ENCODE data around the gene ASPN.

ASPN gene

DNA sequence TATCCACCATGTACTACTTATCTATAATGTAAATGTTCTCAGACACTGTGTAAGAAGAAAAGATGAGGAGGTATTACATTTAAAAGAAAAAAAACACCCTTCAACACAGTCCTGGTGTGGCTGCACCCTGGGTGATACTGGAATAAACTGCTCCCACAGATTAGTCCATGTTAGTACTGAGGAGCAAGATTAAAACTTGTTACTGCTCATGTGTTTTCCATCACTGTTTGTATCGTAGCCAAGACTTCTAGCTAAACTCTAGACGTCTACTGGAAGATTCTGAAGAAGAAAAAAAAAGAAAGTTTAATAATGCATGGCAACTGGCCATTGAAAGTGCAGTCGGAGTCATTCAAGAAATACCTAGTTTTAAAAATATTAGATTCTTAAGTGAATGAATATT lies at the start of gene ASPN:
Gene ASPN (minus strand): TSS at position 178 of the 400 bp plus-strand sequence.
- DNase-seq (ENCODE audit: low spot score): no peak

DNA sequence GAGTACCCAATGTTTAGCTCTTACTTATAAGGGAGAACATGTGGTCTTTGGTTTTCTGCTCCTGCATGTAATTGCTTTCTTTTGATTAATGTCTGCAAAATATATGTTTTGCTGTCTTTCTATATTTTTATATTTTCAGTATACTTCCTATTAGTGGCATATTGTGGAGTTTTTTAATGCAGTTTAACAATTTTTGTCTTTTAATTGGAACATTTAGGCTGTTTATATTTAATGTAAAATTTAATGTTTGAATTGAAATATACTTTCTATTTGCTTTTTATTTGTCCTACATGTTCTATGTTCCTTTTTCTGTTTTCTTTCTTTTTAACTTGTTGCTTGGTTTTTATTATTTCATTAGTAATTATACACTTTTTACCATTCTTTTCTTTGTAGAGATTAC lies 48.6 kb upstream of the ASPN start:
- DNase-seq (ENCODE audit: low spot score): no peak

DNA sequence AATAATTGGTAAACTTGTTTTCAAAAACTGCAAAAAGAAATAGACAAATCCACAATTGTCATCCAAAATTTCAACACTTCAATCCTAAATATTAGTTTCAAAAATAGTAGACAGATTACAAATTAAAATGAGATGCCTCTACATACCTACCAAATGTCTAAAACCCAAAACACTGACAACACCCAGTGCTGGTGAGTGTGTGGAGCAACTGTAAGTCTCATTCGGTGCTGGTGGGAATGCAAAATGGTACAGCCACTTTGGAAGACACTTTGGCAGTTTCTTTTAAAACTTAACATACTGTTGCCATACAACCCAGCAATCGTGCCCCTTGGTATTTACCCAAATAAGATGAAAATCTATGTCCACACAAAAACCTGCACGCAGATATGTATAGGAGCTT lies 46.8 kb upstream of the ASPN start:
- DNase-seq (ENCODE audit: low spot score): no peak

DNA sequence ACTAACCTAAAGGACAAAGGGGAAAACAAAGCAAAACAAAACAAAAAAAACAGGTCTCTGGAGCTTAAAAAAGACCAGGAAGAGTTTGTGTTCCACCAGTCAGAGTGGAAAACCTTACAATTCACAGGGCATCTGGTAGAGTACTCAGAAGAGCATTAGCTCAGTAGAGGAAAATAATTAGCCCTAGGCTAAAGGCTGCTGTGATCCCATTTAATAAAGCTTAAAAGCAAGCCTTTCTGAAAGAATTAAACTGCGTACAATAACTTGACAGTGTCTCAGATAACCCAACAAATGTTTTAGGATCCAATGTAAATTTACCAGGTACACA lies 46.2 kb upstream of the ASPN start:
- DNase-seq (ENCODE audit: low spot score): no peak

DNA sequence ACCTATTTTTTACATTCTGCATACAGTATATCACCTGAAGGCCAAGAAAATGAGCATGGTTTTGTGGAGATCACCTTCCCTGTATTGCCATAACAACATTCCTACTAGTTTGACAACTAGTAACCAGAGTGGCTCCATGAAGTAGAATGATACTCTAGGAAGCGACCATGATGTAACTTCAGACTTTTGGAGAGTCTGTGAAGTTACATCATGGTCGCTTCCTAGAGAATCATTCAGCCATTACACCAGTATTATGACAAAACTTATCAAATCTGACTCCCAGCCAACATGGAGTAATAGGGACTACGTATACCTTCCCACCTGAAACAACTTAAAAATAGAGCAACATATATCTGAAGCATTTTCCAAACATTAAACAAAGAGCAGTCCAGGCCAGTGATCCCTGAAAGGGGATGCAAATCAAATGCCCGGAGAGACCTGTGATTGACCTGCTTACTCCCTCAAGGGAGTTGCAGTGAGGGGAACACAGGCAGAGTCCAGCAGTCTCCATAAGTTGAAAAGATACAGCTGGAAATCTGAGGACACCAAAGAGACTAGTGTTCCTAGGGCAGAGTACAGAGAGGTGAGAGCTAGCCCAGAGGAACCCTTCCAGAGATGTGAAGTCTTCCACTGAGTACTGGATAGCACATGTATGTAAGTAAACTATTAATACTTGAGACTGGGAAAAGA lies 45.7 kb upstream of the ASPN start:
- DNase-seq (ENCODE audit: low spot score): no peak

DNA sequence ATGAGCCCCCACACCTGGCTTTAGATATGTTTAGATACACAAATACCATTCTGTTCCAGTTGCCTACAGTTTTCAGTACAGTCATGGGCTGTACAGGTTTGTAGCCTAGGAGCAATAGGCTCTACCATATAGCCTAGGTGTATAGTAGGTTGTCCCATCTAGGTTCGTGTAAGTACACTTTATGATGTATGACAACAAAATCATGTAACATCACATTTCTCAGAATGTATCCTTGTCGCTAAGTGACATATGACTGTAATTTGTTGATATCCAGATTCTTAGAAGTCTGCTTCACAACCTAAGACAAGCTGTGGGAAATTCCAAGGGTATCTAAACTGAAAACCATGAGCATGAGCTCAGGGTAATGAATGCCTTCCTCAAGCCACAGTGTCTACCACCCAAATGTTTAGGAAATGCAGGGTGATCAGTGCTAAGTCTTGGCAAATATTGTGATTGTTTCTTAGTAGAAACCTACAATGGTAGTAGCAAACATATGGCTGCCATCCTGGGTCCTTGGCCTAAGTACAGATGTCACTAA lies 45.1 kb upstream of the ASPN start:
- DNase-seq (ENCODE audit: low spot score): no peak

DNA sequence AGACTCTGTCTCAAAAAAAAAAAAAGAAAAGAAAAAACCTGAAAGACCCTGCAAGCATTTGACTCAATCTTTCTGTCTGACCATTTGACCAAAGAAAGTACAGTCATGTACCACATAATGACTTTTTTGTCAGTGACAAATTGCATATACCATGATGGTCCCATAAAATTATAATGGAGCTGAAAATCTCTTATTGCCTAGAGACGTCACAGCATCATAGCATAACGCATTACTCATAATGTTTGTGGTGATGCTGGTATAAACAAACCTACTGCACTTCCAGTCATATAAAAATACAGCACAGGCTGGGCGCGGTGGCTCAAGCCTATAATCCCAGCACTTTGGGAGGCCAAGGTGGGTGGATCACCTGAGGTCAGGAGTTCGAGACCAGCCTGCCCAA lies 43.0 kb upstream of the ASPN start:
- DNase-seq (ENCODE audit: low spot score): peak; percentile 38

DNA sequence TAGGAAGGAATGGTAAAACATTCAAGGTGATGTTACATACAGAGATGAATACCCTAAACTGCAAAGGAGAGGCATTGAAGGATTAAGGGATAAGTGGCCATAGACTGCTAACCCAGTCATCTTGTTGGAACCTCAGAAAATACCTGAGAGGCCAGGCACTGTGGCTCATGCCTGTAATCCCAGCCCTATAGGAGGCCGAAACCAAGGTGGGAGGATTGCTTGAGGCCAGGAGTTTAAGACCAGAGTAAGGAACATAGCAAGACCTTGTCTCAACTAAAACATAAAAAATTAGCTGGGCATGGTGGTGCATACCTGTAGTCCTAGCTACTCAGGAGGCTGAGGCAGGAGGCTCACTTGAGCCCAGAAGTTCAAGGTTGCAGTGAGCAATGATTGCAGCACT lies 42.6 kb upstream of the ASPN start:
- DNase-seq (ENCODE audit: low spot score): no peak

DNA sequence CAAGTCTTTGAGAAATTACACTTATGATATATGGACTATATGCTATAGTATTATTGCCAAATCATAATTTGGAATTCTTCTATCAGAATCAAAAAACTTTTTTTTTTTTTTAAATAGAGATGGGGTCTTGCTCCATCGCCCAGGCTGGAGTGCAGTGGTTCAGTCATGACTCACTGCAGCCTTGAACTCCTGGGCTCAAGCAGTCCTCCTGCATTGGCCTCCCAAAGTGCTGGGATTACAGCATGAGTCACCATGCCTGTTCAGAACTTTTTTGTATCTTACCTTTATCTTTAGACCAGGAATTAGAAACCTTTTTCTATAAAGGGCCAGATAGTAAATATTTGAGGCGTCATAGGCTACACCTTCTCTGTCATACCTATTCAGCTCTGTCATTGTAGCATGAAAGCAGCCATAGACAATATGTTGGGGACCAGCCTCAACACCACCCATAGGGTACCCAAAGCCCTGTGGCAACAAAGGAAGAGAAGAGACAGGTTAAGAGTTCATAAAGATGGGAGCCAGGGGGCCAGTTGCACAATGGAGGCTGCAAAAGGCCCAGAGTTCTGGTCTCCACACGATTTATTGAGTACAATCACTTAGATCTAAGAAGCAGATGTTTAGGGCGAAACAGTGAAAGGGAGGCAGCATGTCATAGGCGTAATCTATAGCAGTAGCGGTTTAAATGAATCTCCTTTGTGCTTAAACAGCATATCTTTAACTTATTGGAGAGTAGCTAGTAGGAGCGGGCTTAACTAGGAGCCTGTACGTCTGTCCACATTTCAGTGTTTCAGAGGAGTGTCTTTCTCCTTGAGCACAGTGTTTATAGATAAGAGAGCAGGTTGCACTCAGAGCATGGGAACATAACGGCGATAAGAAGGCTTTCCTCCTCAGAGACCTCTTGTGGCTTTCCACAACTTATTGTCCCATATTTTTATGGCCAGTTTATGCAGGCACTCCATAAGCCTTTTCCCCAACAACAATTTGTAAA lies 41.0 kb upstream of the ASPN start:
- no peak for DNase-seq (ENCODE audit: low spot score)

DNA sequence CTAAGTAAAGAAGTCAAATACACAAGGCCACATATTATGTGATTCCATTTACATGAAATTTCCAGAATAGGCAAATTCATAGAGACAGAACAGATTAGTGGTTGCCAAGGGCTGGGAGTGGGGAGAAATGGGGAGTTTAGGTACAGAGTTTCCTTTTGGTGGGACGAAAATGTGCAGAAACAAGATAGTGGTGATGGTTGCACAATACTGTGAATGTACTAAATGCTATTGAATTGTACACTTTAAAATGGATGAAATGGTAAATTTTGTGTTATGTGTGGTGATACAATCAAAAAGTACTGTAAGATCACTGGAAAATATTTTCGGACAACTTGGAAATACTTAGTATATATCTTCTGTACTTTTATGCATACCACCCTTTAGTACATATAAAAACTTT lies 38.5 kb upstream of the ASPN start:
- DNase-seq (ENCODE audit: low spot score): no peak

DNA sequence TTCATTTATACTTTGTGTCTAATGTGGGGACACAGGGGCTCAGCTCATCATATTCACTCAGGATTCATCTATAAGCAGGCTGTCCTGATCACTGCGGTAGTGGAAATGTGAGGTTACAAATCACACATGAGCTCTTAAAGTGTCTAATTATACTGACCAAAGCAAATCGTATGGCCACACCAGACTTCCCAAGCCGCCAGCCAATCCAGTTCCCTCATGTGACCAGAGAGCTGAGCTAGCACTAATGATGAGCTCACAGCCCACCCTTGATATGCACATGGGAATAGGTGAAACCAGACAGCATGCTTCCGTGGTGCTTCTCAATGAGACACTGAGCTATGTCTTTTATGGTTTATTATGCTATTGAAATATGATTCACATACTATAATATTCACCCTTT lies 35.9 kb upstream of the ASPN start:
- no peak for DNase-seq (ENCODE audit: low spot score)

DNA sequence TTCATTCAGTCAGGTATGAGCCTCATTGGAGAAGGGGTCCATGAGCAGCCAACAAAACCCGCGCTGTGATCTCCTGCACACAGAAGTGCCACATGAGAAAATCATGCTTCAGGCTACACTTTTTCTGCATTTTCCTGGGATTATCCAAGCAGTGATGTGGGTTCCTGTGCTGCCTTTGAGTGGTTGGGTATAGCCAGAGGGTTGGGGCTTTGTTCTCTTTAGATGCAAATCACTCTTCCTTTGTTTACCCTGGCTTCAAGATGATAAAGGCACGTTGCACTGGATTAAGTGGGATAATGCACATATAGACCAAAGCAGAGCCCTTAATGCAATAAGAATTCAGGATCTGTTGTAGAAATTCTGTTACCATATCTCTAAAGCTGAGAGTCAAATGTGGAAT lies 34.7 kb upstream of the ASPN start:
- no peak for DNase-seq (ENCODE audit: low spot score)

DNA sequence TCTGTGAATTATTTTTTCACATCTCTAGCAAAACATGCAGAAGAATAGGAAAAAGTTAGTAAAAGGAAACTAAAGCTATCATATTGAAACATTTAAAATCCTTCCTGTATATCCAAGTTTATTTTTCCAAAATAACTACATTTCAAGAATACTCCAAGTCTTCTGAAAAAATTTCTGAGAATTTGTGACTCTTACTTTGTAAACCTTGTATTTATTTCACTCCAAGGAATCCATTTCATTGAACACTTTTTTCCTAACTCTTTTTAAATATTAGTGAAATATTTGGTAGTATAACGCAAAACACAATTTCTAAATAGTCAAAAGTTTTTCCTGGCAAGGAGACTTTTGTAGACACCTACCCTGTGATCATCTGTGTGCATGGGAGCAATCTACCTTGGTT lies 34.2 kb upstream of the ASPN start:
- DNase-seq (ENCODE audit: low spot score): no peak

DNA sequence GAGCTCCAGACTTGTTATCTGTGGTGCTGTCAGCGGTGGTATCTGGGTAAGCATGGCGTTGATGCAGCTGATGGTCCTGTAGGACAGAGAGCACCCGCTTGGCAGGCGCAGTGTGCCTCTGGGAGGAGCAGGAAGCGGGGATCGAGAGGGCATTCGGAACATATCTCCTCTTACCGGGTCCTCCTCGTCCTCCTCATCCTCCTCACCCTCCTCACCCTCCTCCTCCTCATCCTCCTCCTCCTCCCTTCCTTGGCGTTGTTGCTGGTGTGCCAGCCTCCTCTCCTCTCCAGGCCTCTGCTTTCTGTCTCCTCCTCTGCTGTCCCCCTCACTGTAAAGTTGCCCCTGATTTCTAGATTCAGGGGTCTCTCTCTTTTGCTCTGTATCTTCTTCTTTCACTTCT lies 32.3 kb upstream of the ASPN start:
- no peak for DNase-seq (ENCODE audit: low spot score)

DNA sequence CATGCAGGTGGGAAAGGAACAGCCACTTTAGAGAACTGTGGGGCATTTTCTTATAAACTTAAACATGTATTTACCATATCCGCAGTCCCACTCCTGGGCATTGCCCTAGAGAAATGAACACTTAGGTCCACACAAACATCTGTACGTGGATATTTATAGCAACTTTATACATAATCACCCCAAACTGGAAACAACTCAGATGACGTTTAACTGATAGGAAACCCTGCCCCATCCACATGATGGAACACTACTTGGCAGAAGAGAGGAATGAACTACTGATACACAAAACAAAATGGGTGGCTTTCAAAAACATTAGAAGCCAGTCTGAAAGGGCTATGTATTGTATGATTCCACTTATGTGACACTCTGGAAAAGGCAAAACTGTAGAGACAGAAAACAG lies 31.0 kb upstream of the ASPN start:
- no peak for DNase-seq (ENCODE audit: low spot score)

DNA sequence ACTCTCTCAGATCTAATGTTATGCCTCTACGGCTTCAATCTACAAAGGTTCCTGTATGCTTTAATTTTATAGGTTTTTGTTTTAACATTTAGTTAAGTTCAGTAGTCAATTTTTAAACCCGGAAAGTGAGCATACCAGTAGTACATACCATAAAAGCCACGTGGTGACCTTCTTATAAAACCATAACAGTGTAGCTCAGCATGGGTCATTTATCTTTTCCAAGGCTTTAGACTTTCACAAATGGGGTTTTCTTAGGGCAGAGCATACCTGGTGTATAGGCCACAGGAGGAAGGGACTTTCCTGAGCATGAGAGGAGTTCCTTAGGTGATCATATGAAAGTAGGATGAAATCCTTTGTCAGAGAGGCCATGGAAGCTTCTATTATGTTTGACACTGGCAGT lies 30.3 kb upstream of the ASPN start:
- DNase-seq (ENCODE audit: low spot score): no peak

DNA sequence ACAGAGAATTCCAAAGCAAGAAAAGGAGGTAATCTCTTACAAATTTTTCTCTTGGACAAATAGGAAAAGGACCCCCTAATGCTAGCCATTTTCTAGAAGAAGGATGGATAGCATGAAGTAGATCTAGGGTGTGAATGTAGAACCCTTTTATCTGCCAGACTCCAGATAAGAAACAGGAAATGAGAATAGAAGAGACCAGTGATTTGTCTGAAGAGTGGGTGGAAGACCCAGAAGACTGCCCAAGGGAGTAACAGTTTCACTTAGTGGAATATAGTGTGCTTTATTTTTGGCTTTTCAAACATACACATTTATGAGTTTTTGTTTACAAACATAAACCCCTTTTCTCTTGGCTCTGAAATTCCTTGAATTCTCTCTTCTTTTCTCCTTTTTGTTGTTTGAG lies 28.4 kb upstream of the ASPN start:
- no peak for DNase-seq (ENCODE audit: low spot score)

DNA sequence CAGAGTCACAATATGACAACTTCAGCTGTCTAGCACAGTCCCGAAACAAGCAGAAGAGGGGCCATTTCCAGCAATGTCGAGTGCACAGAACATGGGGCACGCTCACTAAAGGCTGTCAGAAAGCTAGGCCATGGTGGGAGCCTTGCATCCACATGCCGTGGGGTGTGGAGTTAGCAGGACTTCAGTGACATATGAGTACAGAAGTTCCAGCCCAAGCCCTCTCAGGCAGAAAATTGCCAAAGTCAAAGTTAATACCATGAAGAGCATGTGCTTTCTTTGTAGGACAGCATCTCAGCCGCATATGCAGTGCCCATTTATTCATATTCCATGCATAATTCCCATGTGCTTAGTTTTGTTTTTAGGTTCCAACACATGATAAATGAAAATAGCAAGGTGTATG lies 26.7 kb upstream of the ASPN start:
- DNase-seq (ENCODE audit: low spot score): no peak

DNA sequence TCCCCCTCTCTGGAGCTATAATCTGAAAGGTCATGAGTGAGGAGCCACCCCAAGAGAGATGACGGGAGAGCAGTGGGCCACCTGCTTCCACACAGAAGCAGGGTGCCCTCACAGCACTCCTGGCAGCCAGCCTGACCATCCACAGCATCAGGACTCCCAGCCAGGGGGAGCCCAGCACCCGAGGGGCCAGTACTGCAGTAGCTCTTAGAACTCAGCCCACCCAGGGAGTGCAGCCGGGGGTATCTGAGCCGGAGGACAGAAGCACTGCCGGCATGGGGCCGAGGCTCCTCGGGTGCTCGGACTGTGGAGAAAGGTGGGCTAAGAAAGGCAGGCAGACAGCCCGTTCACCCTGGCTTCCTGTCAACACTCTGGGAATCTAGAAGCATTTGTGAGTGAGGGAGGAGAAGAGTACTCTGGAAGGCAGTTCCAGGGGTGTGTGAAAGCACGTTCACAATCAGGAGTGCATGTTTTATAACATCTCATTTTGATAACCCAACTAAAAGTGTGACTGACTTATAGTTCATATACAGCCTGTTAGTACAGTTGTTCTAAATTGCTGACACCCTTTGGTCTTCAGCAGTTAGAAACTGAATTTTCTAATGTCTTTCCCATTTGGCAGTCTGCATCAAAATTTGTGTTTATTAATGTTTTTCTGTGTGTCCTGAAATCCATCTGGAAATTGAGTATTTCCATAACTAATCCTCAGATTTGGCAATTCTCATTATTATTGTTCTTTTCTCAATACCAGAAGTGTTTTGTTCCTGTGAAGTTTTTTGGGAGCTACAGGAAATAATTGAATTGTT lies 25.9 kb upstream of the ASPN start:
- no peak for DNase-seq (ENCODE audit: low spot score)

DNA sequence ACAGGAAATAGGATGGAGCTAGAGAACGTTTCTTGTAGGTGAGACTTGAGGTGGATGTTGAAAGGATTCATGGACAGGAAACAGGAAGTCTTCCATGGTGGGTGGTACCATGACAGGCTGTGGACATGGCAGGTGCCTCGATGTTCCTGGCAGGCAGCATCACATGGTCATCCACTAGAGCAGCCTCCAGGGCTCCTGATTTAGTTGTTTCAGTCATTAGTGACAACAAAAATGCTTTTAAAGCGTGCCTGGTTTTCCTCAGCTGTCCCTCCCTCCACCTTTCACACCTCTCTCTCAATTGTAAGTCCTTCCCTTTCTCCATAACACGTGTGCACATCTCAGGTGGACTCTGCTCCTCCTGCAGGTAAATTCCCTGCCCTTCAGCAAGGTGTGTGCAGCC lies 25.2 kb upstream of the ASPN start:
- no peak for DNase-seq (ENCODE audit: low spot score)

DNA sequence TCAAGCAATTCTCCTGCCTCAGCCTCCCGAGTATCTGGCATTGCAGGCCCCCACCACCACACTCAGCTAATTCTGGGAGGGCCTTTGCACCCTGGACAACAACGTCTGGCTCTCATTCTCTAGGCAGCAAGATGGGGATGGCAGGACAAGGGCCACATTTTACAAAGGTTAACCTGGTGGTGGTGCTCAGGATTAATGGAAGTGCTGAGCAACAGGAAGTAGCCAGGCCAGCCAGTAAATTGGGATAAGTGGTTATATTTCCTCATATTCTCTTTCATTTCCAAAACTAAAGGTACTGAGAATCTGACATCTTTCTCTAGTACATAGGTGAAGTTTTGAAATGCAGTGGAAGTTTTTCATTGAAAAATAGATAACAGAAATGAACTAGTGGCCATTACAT lies 24.7 kb upstream of the ASPN start:
- DNase-seq (ENCODE audit: low spot score): no peak

DNA sequence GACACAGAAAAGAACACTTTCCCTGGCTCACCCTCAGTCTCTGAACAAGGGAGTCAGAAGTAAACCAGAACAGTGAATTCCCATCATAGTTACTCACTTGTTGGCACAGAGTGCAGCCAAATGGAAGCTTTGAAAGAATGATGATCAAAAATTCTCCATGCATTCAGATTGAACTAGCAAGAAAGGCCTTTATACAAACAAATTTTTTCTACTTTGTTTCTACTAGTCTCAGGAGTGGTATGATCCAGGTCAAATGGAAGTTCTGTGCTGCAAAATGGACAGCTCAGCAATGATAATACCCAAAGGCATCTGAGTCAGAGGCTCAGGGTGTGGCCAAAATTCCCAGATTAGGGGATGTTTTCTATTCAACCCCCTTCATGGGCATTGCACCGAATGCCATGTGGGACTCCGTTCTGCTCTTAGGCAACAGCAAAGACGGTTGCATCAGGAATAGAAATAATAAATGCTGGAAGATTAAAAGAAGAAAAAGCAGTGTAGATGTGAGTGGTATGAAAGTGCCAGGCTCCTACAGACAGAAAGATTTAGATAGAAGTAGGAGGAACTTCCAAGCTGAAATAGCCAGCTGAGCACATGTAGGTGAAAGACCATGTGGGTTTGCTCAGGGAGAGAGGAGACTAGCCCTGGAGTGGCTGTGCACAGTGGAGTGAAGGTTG lies 24.0 kb upstream of the ASPN start:
- DNase-seq (ENCODE audit: low spot score): peak; percentile 16
